ENCODE results near the gene ENTPD7.

DNA sequence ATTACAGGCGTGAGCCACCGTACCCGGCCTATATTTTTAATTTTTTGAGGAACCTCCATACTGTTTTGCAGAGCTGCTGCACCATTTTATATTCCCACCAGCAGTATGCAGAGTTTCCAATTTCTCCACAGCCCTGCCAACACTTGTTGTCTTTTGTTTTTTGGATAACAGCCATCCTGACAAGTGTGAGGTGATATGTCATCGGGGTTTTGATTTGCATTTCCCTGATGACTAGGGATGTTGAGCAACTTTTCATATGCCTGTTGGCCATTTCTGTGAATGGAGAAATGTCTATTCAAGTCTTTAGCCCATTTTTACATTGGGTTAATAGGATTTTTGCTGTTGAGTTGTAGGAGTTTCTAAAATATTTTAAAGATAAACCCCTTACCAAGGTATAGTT lies 22.2 kb downstream of the ENTPD7 start:
- TF ChIP-seq EGR1 (IDR thresholded peaks at IDR 0.05; ENCODE audit: borderline replicate concordance in 1 of 2, low read depth in 2 of 2, low read length in 2 of 2): no peak
- no peak for TF ChIP-seq SMAD1 (IDR thresholded peaks at IDR 0.05; ENCODE audit: low read depth, partially characterized antibody)
- no peak for TF ChIP-seq POLR2A (IDR thresholded peaks at IDR 0.05; ENCODE audit: low read depth, low read length)
- TF ChIP-seq, protein P1, sequence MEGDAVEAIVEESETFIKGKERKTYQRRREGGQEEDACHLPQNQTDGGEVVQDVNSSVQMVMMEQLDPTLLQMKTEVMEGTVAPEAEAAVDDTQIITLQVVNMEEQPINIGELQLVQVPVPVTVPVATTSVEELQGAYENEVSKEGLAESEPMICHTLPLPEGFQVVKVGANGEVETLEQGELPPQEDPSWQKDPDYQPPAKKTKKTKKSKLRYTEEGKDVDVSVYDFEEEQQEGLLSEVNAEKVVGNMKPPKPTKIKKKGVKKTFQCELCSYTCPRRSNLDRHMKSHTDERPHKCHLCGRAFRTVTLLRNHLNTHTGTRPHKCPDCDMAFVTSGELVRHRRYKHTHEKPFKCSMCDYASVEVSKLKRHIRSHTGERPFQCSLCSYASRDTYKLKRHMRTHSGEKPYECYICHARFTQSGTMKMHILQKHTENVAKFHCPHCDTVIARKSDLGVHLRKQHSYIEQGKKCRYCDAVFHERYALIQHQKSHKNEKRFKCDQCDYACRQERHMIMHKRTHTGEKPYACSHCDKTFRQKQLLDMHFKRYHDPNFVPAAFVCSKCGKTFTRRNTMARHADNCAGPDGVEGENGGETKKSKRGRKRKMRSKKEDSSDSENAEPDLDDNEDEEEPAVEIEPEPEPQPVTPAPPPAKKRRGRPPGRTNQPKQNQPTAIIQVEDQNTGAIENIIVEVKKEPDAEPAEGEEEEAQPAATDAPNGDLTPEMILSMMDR (IDR thresholded peaks at IDR 0.05 in 2 of 3, conservative IDR thresholded peaks at IDR 0.05 in 1 of 3; ENCODE audit: control insufficient read depth in 2 of 3, extremely low read depth in 1 of 3, insufficient read depth in 1 of 3, low read depth in 3 of 3, low read length in 3 of 3): no peak
- no peak for TF ChIP-seq EZH2 (IDR thresholded peaks at IDR 0.05; ENCODE audit: borderline replicate concordance, control insufficient read depth, low read depth, low read length)
- no peak for TF ChIP-seq POLR2AphosphoS5 (IDR thresholded peaks at IDR 0.05; ENCODE audit: low read length)
- TF ChIP-seq SRF (IDR thresholded peaks at IDR 0.05; ENCODE audit: low read depth in 2 of 2, low read length in 2 of 2): no peak
